ENCODE results near the gene PFKL. TPM values are rescaled to one million over a fixed set of nuclear protein-coding genes. Genes with fewer than 3 reads are reported as not detected.
A peak's percentile ranks its signal among the peaks of the same experiment; 100 is the strongest.
"Not testable (repeated sequence)": the region's sequence is repeated elsewhere in the genome, so short reads cannot be mapped to it uniquely, and the experiment has no call there.

The PFKL gene
- total RNA-seq, 1 donor from 2014 or later = 106 TPM

GRCh38 chr21:44301961-44302406 lies 2.1 kb downstream of the PFKL start:
- TF ChIP-seq, protein P1, sequence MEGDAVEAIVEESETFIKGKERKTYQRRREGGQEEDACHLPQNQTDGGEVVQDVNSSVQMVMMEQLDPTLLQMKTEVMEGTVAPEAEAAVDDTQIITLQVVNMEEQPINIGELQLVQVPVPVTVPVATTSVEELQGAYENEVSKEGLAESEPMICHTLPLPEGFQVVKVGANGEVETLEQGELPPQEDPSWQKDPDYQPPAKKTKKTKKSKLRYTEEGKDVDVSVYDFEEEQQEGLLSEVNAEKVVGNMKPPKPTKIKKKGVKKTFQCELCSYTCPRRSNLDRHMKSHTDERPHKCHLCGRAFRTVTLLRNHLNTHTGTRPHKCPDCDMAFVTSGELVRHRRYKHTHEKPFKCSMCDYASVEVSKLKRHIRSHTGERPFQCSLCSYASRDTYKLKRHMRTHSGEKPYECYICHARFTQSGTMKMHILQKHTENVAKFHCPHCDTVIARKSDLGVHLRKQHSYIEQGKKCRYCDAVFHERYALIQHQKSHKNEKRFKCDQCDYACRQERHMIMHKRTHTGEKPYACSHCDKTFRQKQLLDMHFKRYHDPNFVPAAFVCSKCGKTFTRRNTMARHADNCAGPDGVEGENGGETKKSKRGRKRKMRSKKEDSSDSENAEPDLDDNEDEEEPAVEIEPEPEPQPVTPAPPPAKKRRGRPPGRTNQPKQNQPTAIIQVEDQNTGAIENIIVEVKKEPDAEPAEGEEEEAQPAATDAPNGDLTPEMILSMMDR (IDR thresholded peaks at IDR 0.05) = no peak
- ATAC-seq = no peak
- Histone ChIP-seq H3K36me3 (peaks cover under 1% of the 10 kb centered on the region), H3K4me3 (no peak overlapping the region), H3K9me3 (no peaks in the 10 kb centered on the region), H3K27ac (no peak overlapping the region), H3K27me3 (ENCODE audit: low read depth) (no peaks in the 10 kb centered on the region), H3K4me1 (peaks cover 68% of the 10 kb centered on the region)
- DNase-seq = no peak
- intact Hi-C loops (cut with DNase I) = no loop called here

DNA sequence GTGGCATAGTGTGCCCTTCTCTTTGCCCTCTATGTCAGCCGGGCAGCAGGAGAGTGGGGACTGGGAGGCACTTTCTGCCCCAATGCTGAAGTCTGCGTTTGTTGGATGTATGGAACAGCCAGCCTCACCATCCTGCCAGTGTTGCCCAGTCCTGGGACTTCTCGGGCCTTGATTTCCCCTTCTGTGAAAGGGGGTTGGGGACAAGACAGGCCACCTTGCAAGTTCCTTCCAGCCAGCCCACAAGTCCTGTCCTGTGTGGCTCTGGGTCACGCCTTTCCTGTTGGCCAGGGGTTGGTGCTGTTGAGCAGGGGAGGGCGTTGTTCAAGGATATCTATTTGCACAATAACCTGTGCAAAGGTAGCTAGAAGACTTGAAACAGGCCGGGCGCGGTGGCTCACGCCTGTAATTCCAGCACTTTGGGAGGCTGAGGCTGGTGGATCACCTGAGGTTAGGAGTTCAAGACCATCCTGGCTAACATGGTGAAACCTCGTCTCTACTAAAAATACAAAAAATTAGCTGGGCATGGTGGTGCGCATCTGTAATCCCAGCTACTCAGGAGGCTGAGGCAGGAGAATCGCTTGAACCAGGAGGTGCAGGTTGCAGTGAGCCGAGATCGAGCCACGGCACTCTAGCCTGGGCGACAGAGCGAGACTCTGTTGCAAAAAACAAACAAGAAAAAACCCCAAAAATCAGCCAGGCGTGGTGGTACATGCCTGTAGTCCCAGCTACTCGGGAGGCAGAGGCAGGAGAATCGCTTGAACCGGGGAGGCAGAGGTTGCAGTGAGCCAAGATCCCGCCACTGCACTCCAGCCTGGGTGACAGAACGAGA lies 2.9 kb downstream of the PFKL start:
- H3K27me3 ChIP-seq (ENCODE audit: low read depth); H3K36me3 ChIP-seq; H3K4me3 ChIP-seq; ATAC-seq; H3K9me3 ChIP-seq; H3K27ac ChIP-seq; intact Hi-C loops (cut with DNase I); DNase-seq: not testable (repeated sequence)
- TF ChIP-seq, protein P1 (IDR thresholded peaks at IDR 0.05) = peak; percentile 15
- H3K4me1 ChIP-seq = peaks cover 63% of the 10 kb centered on the region

GRCh38 chr21:44303490-44303981 lies 3.7 kb downstream of the PFKL start:
- TF ChIP-seq, protein P1 (IDR thresholded peaks at IDR 0.05) = no peak
- H3K27me3 ChIP-seq (ENCODE audit: low read depth) = no peaks in the 10 kb centered on the region
- DNase-seq = no peak
- ATAC-seq = no peak
- intact Hi-C loops (cut with DNase I) = no loop called here
- no peak overlapping the region for H3K27ac ChIP-seq
- H3K4me3 ChIP-seq = no peak overlapping the region
- peaks cover 12% of the 10 kb centered on the region for H3K36me3 ChIP-seq
- H3K4me1 ChIP-seq = peaks cover 58% of the 10 kb centered on the region
- no peaks in the 10 kb centered on the region for H3K9me3 ChIP-seq

DNA sequence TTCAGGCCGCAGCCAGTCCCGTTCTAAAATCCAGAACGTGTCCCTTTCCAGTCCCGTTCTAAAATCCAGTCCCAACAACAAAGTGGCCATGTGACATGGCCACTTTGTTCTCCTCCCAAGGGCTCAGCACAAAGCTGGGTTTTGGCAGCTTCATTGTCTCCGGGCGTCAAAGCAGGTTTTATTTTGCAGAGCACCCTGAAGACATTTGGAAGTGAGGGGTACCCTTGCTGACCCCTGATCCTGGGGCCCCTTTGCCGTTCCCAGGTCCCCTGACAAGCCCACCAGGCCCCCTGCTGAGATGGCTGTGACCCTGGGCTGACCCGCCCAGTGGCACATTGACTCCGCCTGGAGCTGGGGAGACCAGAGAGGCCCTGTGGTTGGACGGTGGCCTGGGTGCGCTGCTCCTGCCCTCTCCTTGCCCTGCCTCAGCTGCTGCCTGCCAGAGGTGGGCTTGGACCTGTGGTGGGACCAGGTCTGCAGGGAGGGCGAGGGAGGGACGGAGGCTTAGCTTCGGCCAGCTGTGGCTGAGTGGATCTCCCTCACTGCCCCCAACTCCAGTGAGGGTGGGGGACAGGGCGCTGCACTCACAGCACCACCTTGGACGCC lies 4.3 kb downstream of the PFKL start:
- peaks cover 52% of the 10 kb centered on the region for H3K4me1 ChIP-seq
- H3K9me3 ChIP-seq = no peaks in the 10 kb centered on the region
- no peak for DNase-seq

GRCh38 chr21:44304877-44305293 lies 5.0 kb downstream of the PFKL start:
- intact Hi-C loops (cut with DNase I) = no loop called here
- Histone ChIP-seq H3K27me3 (ENCODE audit: low read depth) (no peaks in the 10 kb centered on the region), H3K4me1 (peaks cover 49% of the 10 kb centered on the region), H3K4me3 (no peak overlapping the region), H3K27ac (peak overlapping the region; percentile 41), H3K9me3 (no peaks in the 10 kb centered on the region), H3K36me3 (peaks cover 18% of the 10 kb centered on the region)
- ATAC-seq (peak in 1 of 2 donors; percentile 19), DNase-seq (no peak)
- TF ChIP-seq, protein P1 (IDR thresholded peaks at IDR 0.05) = peak; percentile 57

More for the DNA sequence above, 4.3 kb downstream of the PFKL start:
- TF ChIP-seq, protein P1 (IDR thresholded peaks at IDR 0.05) = no peak
- intact Hi-C loops (cut with DNase I) = no loop called here
- H3K36me3 ChIP-seq = peaks cover 12% of the 10 kb centered on the region
- no peak overlapping the region for H3K4me3 ChIP-seq
- H3K27ac ChIP-seq = no peak overlapping the region
- no peak for ATAC-seq
- H3K27me3 ChIP-seq (ENCODE audit: low read depth) = no peaks in the 10 kb centered on the region
